Activated naive CD8-positive, alpha-beta T cell treated with anti-CD3 and anti-CD28 coated beads, Interleukin-2, amount 50 U/mL, for 16 hours (primary cell): ENCODE data around the gene FAM20A.

Source experiments
- DNase-seq: peaks from one replicate; pipeline ENCODE4 v3.0.0-alpha.2; 2020; ENCODE audit warnings: low read depth, low spot score

Gene FAM20A

GRCh38 chr17:68610554-68610953 is 9.4 kb upstream of the FAM20A start:
- DNase-seq: no peak

DNA sequence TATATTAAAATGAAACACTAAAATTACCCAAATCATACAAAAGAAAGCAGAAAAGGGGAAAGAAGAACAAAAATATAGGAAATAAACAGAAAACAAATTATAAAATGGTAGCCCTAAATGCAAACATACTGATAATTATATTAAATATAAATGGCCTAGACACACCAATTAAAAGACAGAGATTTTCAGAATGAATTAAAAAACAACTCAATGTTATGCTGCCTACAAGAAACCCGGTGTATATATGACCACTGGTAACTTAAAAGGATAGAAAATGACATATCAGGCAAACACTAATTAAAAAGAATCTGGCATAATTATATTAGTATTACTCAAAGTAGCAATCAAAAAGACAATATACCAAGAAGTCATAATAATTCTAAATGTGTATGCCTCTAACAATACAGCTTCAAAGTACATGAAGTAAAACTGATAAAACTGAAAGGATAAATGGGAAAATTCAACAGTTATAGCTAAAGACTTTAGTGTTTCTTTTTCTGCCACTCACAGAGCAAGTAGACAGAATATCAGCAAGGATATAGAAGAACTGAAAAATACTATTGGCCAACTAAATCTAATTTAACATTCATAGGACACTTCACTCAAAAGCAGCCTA is 7.5 kb upstream of the FAM20A start:
- DNase-seq: no peak

- no peak for DNase-seq
Observed at GRCh38 chr17:68606451-68607307, 5.5 kb upstream of the FAM20A start.

- no peak for DNase-seq
Observed at GRCh38 chr17:68605914-68606313, 4.7 kb upstream of the FAM20A start.

DNA sequence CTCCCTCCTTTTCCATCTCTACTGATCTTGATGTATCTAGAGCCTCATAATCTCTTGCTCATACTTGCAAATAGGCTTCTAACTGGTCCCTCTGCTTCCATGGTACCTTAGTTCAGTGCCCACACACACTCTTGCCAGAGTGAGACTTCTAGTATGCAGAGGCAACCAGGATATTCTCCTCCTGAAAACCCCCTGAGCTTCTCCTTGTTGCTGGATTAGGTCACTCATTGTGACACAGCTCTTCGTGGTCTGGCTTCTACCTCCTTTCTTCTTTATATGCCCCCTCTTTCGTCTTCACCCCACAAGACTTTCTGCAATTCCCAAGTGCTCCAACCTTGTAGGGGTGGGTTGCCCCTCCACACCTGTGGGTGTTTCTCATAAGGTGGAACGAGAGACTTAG is 2.5 kb upstream of the FAM20A start:
- no peak for DNase-seq

- DNase-seq: no peak
Observed at GRCh38 chr17:68603027-68603426, 1.9 kb upstream of the FAM20A start.

GRCh38 chr17:68602289-68602688 is 1.1 kb upstream of the FAM20A start:
- no peak for DNase-seq

DNA sequence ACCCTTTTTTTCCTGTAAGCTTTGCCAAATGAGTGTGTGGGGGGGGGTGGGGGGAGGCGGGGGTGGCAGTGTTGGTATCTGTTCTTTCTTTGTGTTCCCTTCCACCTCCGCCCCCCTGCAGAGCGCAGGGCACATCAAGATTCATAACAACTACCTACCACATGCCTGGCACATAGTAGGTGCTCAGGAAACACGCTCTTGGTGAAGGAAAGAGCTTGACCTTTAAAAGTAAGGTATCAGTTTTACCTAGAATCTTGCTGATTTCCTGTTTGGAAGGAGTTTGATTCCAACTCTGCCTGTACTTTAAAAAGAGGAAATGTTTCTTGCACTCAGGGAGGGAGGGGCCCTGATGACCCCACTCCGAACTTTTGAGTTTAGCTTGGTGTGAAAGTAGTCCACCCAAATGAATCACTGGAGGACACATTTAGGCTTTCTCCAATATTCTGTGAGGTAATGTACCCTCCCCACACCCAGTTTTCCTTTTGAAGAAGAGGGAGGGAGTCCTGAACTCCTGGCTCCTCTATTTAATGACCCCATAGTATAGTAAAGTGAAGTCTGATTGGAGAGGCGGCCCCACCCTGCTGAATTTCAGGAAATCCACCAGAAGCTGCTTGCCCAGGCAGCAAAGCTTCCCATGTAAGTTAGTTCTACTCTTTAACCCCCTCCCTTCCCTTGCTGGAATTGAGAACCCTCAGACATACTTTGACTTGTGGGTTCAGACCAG is 560 bp upstream of the FAM20A start:
- no peak for DNase-seq

GRCh38 chr17:68600067-68600930 is 868 bp downstream of the FAM20A start:
- DNase-seq: no peak

DNA sequence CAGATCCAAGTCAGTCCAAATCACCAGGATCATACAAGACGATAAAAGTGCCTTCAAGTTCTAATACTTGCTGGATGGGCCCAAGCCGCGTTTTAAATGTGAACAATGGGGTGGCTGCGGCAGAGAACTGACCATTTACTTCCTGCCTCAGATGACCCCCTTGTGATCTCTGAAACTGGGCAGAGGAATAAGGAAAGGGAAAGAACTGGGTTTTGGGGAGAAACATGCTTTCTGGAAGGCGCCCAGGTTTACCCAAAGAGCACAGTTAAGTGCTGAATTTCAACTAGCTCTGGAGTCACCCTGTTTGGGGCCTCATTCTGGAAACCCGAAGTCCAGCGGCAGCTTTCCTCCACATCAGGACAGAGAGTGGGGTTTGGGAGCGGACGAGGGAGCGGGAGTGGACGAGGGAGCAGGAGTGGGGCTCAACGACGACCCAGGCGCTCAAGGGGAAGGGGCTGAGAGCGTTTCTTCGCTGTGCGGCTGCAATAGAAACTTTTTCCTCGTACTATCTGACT is 1.6 kb downstream of the FAM20A start:
- DNase-seq: no peak

- no peak for DNase-seq
Observed at GRCh38 chr17:68599091-68599490, 2.1 kb downstream of the FAM20A start.

DNA sequence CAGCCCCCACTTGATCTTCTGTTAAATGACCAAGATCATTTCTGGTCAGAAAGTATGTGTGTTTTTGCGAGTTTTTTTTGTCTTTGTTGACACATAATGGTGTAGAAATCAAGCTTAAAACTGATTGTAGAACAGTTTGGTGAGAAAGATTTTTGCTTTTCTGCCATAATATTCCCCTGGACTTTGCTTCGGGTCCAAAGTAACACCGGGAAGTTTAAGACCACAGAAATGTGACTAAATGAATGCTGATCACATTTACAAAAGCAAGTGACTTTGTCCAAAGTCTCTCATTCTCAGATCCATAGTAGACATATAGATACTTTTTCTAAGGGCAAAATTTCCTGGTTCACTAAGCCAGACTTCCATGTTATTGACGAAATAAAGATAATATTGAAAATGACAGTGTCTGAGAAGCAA is 2.6 kb downstream of the FAM20A start:
- no peak for DNase-seq

GRCh38 chr17:68598074-68598473 is 3.1 kb downstream of the FAM20A start:
- DNase-seq: no peak

DNA sequence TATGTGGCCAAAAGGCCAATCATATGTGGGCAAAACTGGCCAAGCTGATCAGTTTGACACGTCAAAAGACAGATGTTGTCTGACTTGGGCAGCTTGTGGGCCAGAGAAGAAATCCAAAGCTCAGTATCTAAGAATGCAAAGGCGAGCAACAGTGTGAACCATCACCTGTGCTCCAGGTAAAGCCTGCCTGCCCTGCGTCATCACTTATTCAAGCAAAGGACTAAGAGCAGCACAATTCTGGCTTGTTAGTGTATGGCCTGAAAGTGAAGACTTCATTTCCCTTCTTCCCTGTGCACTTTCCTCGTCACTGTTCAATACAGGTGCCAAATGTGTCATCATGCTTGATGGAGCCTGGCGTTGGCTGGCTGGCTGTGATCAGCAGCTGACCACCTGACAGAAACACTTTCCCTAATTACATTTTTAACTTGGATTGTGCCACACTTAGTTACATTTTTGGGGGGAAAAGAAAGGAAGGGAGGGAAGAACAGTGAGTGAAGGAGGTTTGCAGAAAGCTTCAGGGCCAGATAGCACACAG is 4.7 kb downstream of the FAM20A start:
- no peak for DNase-seq

DNA sequence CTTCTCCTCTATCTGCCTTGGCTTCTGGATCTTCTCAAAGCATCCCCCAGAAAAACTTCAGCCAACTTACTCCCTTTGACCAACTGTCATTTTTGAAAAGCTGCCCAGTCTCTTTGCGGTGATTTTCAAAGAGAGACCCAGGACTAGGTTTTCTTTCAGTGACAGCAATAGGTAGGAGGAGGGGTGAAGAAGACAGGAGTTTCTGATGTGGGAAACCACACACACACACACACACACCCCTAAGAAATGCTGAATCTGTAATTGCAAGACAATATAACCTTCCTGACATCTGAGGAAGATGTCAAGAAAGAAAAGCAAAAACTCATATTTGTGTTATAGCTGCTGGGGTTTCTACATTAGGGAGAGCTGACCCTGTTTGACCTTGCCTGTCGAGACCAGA is 5.2 kb downstream of the FAM20A start:
- DNase-seq: no peak

GRCh38 chr17:68595496-68595895 is 5.7 kb downstream of the FAM20A start:
- no peak for DNase-seq

GRCh38 chr17:68594552-68594951 is 6.6 kb downstream of the FAM20A start:
- DNase-seq: no peak

- no peak for DNase-seq
Observed at GRCh38 chr17:68592682-68593641, 8.2 kb downstream of the FAM20A start.

- DNase-seq: no peak
Observed at GRCh38 chr17:68592009-68592408, 9.2 kb downstream of the FAM20A start.

GRCh38 chr17:68591583-68591982 is 9.6 kb downstream of the FAM20A start:
- no peak for DNase-seq
